Activated CD4-positive, alpha-beta T cell treated with anti-CD3 and anti-CD28 coated beads for 4 hours (primary cell): ENCODE results near the gene FGFR3.
A peak's percentile ranks its signal among the peaks of the same experiment; 100 is the strongest.
"Not testable (repeated sequence)": the region's sequence is repeated elsewhere in the genome, so short reads cannot be mapped to it uniquely, and the experiment has no call there.

Source experiments
- DNase-seq, 2 donors: peaks; one replicate each; pipeline ENCODE4 v3.0.0-alpha.2; 2020

Gene FGFR3

DNA sequence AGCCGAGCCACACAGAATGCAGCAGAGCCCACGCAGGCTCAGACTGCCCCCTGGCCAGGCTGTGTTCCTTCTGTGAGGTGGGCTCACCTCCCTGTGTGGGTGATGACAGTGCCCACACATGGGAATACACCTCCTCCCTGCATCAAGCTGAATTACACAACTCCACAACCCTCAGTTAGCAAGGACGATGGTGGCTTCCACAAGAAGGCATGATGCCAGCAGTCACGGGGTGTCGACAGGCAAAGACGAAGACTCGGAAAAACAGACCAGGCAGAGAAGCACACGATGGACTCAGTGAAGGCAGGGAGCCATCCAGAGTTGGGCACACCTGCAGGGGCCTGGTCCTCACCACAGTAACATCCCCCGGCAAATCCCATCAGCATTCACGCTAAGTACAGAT, 50.8 kb downstream of the FGFR3 start:
- DNase-seq: no peak

DNA sequence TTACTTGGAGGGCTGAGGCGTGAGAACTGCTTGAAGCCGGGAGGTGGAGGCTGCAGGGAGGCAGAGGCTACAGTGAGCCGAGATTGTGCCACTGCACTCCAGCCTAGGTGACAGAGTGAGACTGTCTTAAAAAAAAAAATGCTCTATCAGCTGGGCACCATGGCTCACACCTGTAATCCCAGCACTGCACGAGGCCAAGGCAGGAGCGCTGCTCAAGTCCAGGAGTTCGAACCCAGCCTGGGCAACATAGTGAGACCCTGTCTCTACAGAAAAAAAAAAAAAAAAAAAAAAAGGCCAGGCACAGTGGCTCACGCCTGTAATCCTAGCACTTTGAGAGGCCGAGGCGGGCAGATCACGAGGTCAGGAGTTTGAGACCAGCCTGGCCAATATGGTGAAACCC, 51.5 kb downstream of the FGFR3 start:
- DNase-seq: not testable (repeated sequence)

DNA sequence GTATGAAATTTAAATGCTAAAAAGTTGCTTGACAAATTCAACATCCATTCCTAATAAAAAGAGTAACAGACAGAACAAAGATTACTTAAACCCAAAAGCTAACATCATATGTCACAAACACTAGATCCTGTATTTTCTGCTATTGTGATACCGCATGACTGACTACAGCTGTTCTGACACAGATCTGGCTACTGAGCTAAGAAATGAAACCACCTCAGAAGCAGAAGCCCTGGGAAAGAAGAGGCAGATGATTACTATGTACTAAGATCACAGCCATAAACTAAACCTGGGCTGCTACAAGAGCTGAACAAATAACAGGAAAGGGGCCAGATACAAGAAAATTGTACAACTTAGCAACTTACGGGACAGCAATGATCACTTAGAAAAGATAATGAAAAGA, 53.5 kb downstream of the FGFR3 start:
- DNase-seq: no peak

DNA sequence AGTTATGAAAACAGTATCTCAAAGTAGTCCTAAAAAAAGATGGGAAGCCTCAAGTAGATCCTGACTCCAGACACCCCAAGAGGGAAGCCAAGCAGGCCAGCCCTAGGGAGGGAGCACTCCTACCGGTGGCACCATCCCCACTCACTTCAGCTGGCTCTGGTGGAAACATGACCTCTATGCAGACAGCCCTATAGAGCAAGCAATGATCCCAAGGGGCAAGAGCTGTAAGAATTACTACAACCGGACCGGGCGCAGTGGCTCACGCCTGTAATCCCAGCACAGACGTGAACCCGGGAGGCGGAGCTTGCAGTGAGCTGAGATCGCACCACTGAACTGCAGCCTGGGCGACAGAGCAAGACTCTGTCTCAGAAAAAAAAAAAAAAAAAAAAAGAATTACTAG, 57.2 kb downstream of the FGFR3 start:
- DNase-seq: no peak

DNA sequence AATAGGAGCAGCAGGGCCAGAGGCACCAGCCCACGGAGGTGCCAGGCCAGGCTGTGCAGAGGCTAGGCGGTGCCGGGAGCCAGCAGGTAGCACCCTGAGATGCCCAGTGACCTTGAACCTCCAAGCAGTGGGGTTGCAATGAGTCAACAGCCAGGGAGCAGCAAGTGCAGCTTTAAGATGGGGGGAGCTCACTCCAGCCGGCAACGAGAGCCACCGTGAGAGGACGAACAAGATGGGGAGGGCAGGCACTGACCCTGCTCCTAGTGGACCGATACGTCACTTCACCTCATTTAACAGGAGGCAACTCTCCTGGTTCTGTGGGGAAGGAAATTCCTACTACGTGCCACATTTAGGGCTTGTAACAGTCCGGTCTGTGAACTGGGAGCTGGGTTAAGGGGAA, 58.1 kb downstream of the FGFR3 start:
- DNase-seq: no peak

DNA sequence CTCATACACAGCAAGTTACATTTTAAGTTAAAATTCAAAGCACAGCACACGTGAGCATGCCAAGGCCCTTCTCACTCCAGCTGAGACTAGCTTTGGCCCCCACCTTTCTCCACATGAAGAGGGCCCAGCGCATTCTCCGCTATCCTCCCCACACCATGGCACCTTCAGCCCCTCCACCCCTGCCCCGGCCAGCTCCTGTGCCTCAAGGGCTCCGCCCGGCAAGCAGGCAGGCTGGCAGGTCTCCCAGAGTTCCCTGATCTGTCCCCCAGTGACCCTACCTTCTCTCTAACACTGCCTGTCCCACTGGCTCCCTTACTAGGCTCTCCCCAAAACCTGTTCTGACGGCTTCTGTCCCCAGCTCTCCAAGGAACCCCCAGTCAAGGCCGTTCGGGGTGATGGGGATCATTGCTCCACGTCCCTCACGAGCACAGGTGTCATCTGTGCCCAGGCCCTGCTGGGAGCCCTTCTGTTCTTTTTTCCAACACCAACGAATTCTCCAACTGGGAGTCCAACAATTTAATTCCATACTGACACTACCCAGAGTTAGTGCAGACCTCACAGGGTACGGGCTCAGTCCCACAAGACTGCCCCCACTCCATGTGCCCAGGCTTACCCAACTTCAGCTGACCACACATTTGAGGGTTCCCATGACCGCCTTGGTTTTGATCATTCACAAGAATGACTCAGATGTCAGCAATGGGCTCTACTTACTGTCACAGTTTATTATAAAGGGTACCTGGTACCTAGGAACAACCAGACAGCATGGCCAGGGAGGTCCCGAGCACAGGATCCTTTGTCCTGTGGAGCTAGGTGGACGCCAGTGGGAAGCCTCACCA, 58.7 kb downstream of the FGFR3 start:
- no peak for DNase-seq

DNA sequence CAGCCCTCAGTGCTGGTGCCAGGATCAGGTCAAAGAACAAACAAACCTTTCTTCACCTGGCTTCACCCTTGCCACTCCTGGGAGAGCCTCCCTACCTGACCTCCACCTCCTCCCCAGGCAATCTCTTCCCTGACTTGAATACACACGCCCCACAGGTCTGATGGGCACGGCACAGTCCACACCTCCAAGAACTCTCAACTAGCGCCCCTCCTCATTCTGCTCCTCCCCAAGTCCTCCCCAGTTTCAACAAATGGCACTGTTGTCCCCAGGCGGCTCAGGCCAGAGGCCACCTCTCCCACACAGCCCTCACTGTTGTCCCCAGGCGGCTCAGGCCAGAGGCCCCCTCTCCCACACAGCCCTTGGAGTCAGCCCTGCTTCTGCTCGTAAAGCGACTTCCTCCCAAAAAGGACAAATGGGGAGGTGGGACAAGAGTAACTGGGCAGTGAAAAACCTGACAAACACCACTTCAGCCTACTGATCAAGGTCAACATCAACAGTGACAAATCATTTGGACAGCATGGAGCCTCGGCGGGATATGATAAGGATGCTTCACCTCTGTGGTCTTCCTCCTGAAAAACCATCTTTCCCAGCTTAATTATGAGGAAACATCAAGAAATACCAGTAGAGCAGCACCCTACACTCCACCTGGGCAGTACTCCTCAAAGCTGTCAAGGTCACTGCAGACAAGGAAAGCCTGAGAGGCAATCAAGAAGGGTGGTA, 60.0 kb downstream of the FGFR3 start:
- DNase-seq: no peak

DNA sequence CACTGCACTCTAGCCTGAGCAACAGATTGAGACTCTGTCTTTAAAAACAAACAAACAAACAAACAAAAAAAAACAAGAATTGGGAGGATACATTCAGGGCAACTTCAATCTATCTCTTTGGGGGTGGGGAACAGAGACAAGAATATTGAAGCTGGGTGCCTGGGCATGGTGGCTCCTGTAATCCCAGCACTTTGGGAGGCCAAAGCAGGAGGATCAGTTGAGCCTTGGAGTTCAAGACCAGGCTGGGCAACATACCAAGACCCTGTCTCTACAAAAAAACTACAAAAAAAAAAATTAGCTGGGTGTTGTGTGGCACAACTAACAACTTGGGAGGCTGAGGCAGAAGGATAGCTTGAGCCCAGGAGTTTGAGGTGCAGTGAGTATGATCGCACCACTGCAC, 61.7 kb downstream of the FGFR3 start:
- no peak for DNase-seq

DNA sequence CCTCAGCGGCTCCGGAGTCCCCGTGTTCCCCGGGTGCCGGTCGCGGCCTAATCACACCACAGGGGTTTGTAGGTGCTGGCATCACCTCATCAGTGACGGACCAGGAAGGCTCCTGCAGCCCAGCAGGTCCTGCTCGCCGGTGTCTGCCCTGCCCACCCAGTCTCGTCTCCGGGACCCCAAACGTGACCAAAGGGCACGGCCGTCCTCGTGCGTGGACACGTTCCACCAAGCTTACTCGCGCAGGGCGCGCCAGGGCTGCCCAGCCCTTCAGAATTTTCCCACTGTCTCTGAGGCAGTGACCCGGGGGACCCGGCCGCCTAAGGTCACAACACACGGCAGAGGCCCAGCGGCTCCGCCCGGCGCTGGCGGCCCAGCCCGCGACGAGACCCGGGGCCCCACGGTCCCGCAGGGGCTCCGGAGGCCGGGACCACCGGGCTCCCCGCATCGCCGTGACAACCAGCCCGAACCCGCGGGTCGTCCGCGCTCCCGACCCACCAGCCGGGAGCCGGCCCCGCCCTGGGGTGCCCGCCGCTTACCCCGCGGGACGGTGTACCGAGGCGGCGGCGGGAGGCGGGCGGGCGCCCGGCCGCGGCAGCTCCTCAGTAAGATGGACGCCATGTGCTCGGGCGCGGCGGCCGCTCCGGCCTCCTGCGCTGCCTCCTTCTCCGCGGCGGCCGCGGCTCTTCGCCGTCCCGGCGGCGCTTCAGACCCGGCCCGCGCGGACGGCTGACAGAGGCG, 62.4 kb downstream of the FGFR3 start:
- peak in 1 of 2 donors; percentile 18 for DNase-seq

DNA sequence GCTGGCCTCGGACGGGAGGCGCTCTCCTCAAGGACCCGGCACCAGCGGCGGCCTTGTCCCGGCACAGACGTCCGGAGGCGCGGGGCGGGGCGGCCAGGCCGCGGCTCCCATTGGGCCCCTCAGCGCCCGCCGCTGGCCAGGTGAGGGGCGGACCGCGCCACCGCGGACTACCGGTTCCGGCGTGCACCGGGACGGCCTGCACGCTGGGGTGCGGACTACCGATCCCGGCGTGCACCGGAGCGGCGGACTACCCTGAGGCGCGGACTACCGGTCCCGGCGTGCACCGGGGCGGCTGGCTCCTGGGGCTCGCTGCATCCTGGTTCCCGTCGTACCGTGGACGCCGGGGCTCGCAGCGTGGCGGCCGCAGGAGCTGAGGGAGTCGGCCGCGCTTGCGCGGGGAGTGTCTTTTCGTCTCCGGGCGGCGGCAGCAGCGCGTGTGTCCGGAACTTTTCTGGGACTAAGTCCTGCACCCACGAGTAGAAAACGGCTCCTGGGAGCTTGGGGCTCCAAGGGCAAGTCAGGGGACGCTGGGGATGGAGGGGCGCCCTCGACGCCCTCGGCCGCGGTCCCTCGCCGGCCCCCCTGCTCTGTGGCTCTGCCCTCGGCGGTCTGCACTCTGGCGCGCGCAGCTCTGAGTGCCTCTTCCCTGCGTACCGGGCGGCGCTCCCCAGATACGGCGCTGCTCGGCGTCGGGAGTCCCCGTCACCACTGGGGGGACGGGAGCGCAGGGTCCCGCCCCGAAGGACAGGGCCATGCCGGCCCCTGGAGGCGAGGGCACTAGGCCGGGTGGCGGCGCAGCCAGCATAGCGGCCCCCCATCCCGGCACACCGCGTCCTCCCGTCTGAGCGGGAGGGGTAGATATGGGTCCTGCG, 63.2 kb downstream of the FGFR3 start, which contains the start of gene LETM1:
Gene LETM1 (minus strand): TSS at position 86 of the 872 bp plus-strand sequence. CDS start 206 bp downstream, outside the sequence.
- peak; percentile 91 to 92 for DNase-seq

DNA sequence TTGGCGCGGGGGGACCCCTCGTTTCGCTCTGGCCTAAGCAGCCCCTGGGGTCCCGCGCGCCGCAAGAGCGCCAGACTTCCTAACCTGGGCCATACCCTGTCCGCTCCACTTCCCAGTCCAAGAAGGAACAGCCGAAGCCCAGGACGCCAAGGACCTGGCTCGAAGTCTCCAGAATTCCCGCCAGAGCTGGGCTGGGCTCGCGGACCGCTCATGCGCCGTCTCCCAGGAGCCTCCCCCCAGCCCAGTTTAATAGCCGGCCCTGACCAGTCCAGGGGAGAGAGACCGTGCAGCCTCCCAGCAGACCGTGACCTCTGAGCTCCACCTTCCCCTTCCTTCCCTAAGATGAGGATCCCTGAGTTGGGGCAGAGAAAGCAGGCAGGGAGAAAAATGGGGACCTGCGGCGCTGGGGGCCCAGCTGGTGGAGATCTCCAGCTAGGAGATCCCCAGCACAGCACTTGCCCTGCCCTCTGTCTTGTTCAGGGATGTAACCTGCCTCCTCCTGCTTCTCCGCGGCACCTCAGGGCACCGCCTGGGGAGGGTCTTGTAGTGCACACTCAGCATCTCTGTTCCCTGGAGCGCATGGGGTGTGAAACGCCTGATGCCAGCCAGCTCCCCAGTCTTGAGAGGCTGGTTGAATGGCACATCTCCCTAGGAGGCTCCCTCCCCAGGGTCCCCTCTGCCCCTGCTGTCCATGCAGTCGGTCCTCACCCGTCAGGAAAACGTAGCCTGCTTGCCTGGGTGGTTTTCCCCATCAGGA, 64.0 kb downstream of the FGFR3 start:
- no peak for DNase-seq

DNA sequence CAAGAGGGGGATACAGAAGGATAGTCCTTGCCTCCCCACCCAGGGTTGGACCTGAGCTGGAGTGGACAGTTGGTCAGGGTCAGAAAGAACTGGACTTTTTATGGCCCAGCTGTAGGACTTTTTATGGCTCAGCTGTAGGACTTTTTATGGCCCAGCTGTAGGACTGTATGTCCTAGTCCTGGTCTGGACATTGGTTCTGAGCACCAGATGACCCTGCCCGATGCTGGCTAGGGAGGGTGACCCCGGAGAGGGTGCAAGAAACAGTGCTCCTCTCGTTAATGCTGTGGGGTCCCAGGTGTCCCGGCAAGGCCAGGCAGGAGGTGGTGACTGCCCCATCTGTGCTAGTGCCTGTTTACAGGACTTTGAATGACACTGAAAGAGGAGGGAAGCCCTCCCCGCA, 64.8 kb downstream of the FGFR3 start:
- no peak for DNase-seq
